OCI-LY1 (cell line): ENCODE data around the gene CCDC187.

Source experiments
- EZH2 ChIP-seq: fragments of 200-600 bp; sonication (generic), shearing (Covaris generic); IDR thresholded peaks from 2 replicates; pipeline ENCODE4 v1.8.0; 2017; ENCODE audit warnings: borderline replicate concordance, mixed run types, mild to moderate bottlenecking, antibody characterized with exemption, low read length, moderate library complexity, mixed read lengths
- TF ChIP-seq, protein P1 (sequence below): fragments of 200-600 bp; sonication (generic), shearing (Covaris generic); IDR thresholded peaks from 2 replicates; pipeline ENCODE4 v1.5.1; 2017; ENCODE audit warnings: mild to moderate bottlenecking, antibody characterized with exemption, low read length, moderate library complexity, mixed read lengths

DNA sequence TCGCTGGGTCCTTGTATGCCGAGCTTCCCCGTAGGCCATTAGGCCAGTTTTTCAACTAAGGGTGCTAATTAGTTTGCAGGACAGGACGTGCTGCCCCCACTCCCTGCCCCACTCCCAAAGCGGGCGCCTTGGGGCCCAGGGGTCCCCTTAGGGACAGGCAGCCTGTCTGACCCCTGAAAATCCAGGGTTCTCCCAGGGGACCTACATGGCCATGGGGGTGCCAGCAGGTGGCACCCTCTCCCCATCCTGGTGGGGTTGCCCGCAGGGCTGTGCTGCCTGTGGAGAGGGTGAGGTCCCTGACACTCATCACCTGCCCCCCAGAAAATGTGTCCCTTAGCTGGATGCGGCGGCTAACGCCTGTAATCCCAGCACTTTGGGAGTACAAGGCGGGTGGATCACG lies 8.5 kb upstream of the CCDC187 start:
- TF ChIP-seq EZH2 = no peak
- TF ChIP-seq, protein P1, sequence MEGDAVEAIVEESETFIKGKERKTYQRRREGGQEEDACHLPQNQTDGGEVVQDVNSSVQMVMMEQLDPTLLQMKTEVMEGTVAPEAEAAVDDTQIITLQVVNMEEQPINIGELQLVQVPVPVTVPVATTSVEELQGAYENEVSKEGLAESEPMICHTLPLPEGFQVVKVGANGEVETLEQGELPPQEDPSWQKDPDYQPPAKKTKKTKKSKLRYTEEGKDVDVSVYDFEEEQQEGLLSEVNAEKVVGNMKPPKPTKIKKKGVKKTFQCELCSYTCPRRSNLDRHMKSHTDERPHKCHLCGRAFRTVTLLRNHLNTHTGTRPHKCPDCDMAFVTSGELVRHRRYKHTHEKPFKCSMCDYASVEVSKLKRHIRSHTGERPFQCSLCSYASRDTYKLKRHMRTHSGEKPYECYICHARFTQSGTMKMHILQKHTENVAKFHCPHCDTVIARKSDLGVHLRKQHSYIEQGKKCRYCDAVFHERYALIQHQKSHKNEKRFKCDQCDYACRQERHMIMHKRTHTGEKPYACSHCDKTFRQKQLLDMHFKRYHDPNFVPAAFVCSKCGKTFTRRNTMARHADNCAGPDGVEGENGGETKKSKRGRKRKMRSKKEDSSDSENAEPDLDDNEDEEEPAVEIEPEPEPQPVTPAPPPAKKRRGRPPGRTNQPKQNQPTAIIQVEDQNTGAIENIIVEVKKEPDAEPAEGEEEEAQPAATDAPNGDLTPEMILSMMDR = peak; percentile 53
